ENCODE measurements around the gene AARSD1. TPM values are rescaled to one million over a fixed set of nuclear protein-coding genes. Genes with fewer than 3 reads are reported as not detected.

Gene AARSD1
- total RNA-seq, 4 donors from 2014 or later = 10.3 to 21.7 (median 17.2) TPM

DNA sequence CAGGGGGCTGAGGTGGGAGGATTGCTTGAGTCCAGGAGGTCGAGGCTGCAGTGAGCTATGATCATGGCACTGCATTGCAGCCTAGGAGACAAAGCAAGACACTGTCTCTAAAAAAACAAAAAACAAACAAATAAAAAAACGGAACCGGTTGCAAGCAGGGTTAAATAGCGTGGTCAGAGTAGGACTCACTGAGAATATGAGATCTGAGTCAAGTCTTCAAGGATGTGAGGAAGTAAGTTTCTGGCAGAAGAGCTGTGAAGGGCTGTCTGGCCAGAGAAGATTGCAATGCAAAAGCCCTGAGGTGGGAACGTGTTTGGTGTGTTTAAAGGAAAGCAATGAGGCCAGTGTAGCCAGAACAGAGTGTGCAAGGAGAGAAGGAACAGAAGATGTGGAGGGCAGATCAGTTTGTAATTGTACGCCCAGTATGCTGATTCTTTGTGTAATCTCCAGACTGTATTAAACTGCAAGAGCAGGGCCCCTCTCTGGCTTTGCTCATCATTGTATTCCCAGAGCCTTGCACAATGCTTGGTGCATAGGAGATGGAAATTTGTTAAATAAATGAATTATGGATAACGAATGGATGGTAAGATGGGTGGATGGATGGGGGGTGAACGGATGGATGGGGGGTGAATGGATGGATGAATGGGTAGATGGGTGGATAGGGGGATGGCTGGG lies 57.3 kb downstream of the AARSD1 start:
- H3K4me3 ChIP-seq (ENCODE audit: low read depth, poor library complexity, severe bottlenecking) = no peak overlapping the region
- WGBS, 2 donors = 71 to 77% methylated on average over 8 of the region's 8 CpGs
- intact Hi-C loops (cut with DNase I; ENCODE audit: low total_unique reads) = no loop called here
- TF ChIP-seq POLR2A (IDR thresholded peaks at IDR 0.05) = no peak
- TF ChIP-seq, protein P1, sequence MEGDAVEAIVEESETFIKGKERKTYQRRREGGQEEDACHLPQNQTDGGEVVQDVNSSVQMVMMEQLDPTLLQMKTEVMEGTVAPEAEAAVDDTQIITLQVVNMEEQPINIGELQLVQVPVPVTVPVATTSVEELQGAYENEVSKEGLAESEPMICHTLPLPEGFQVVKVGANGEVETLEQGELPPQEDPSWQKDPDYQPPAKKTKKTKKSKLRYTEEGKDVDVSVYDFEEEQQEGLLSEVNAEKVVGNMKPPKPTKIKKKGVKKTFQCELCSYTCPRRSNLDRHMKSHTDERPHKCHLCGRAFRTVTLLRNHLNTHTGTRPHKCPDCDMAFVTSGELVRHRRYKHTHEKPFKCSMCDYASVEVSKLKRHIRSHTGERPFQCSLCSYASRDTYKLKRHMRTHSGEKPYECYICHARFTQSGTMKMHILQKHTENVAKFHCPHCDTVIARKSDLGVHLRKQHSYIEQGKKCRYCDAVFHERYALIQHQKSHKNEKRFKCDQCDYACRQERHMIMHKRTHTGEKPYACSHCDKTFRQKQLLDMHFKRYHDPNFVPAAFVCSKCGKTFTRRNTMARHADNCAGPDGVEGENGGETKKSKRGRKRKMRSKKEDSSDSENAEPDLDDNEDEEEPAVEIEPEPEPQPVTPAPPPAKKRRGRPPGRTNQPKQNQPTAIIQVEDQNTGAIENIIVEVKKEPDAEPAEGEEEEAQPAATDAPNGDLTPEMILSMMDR (IDR thresholded peaks at IDR 0.05) = no peak
- DNase-seq (ENCODE audit: low spot score in 2 of 2) = no peak

- H3K4me3 ChIP-seq (ENCODE audit: low read depth, poor library complexity, severe bottlenecking) = no peak overlapping the region
- TF ChIP-seq, protein P1 (IDR thresholded peaks at IDR 0.05) = no peak
- no peak for TF ChIP-seq POLR2A (IDR thresholded peaks at IDR 0.05)
- no peak for DNase-seq (ENCODE audit: low spot score in 2 of 2)
- WGBS, 2 donors = 60 to 70% methylated on average over 6 of the region's 6 CpGs
- intact Hi-C loops (cut with DNase I; ENCODE audit: low total_unique reads) = no loop called here
These were observed 60.2 kb downstream of the AARSD1 start for GRCh38 chr17:42904110-42904469.

- intact Hi-C loops (cut with DNase I; ENCODE audit: low total_unique reads) = no loop called here
- WGBS, 2 donors = 82 to 84% methylated on average over 10 of the region's 10 CpGs
- TF ChIP-seq POLR2A (IDR thresholded peaks at IDR 0.05) = no peak
- TF ChIP-seq, protein P1 (IDR thresholded peaks at IDR 0.05) = no peak
- DNase-seq (ENCODE audit: low spot score in 2 of 2) = no peak
- H3K4me3 ChIP-seq (ENCODE audit: low read depth, poor library complexity, severe bottlenecking) = no peak overlapping the region
These were observed 62.6 kb downstream of the AARSD1 start for GRCh38 chr17:42901535-42902229.

Other genes with a start within 250 kb of the AARSD1 start
- gene EZH1, start 219.4 kb downstream of the AARSD1 start, total RNA-seq = 10 to 100 TPM; 32.7 to 71.9 (median 43.9) TPM
- 10 to 100 TPM in 3 of 4 donors, 1 to 10 TPM in 1; 9.6 to 34.2 (median 12.0) TPM for gene RAMP2, start 203.2 kb downstream of the AARSD1 start, total RNA-seq
- gene VPS25, start 191.0 kb downstream of the AARSD1 start, total RNA-seq = 10 to 100 TPM; 39.2 to 79.8 (median 61.0) TPM
- 1 to 10 TPM in 1 of 4 donors, under 1 TPM in 1, not detected in 2; 0.62 to 1.0 TPM for gene WNK4, start 183.8 kb downstream of the AARSD1 start, total RNA-seq
- 10 to 100 TPM; 40.7 to 64.0 (median 61.1) TPM for gene COA3, start 165.8 kb downstream of the AARSD1 start, total RNA-seq
- 1 to 10 TPM in 1 of 4 donors, under 1 TPM in 1, not detected in 2; 0.17 to 1.4 TPM for gene CNTD1, start 165.6 kb downstream of the AARSD1 start, total RNA-seq
- 100 to 1,000 TPM in 2 of 4 donors, 10 to 100 TPM in 2; 70.7 to 113 (median 93.0) TPM for gene BECN1, start 140.2 kb downstream of the AARSD1 start, total RNA-seq
- 10 to 100 TPM; 56.2 to 82.0 (median 75.1) TPM for gene PSME3, start 131.1 kb downstream of the AARSD1 start, total RNA-seq
- 1 to 10 TPM in 3 of 4 donors, under 1 TPM in 1; 0.52 to 2.4 (median 1.2) TPM for gene AOC2, start 119.9 kb downstream of the AARSD1 start, total RNA-seq
- 10 to 100 TPM in 1 of 4 donors, 1 to 10 TPM in 3; 4.7 to 11.2 (median 8.1) TPM for gene AOC3, start 113.3 kb downstream of the AARSD1 start, total RNA-seq
- gene G6PC1, start 63.7 kb downstream of the AARSD1 start, total RNA-seq = not detected
- gene PTGES3L, start 15.6 kb upstream of the AARSD1 start, total RNA-seq = 1 to 10 TPM in 1 of 4 donors, under 1 TPM in 1, not detected in 2; 0.19 to 1.8 TPM
- gene RUNDC1, start 16.1 kb upstream of the AARSD1 start, total RNA-seq = 10 to 100 TPM; 12.6 to 16.0 (median 13.0) TPM
- gene RPL27, start 34.0 kb upstream of the AARSD1 start, total RNA-seq = 1,000 to 10,000 TPM; 1,091 to 1,783 (median 1,434) TPM
- 10 to 100 TPM in 3 of 4 donors, 1 to 10 TPM in 1; 7.6 to 18.5 (median 16.9) TPM for gene IFI35, start 42.3 kb upstream of the AARSD1 start, total RNA-seq
- 100 to 1,000 TPM; 209 to 329 (median 254) TPM for gene VAT1, start 57.9 kb upstream of the AARSD1 start, total RNA-seq
- 1 to 10 TPM in 2 of 4 donors, under 1 TPM in 2; 0.65 to 2.7 (median 1.0) TPM for gene RND2, start 60.8 kb upstream of the AARSD1 start, total RNA-seq
- 1 to 10 TPM; 4.5 to 7.6 (median 5.8) TPM for gene BRCA1, start 160.9 kb upstream of the AARSD1 start, total RNA-seq
- 100 to 1,000 TPM in 1 of 4 donors, 10 to 100 TPM in 3; 84.3 to 101 (median 91.4) TPM for gene NBR1, start 206.8 kb upstream of the AARSD1 start, total RNA-seq
- gene TMEM106A, start 247.4 kb upstream of the AARSD1 start, total RNA-seq = 1 to 10 TPM in 3 of 4 donors, under 1 TPM in 1; 0.57 to 4.6 (median 1.4) TPM